ENCODE measurements around the gene CSNK1D.

Gene CSNK1D

GRCh38 chr17:82319619-82320062 is 46.1 kb upstream of the CSNK1D start:
- no peak for TF ChIP-seq CTCF (IDR thresholded peaks at IDR 0.05; ENCODE audit: low read depth, low read length, missing control alignments)
- no peak for DNase-seq (ENCODE audit: extremely low read depth, low read depth)
- no peak overlapping the region for H3K4me3 ChIP-seq (replicated peaks; ENCODE audit: low read depth, low read length)

- TF ChIP-seq CTCF (IDR thresholded peaks at IDR 0.05; ENCODE audit: low read depth, low read length, missing control alignments) = no peak
- no peak overlapping the region for H3K4me3 ChIP-seq (replicated peaks; ENCODE audit: low read depth, low read length)
- no peak for DNase-seq (ENCODE audit: extremely low read depth, low read depth)
Observed at GRCh38 chr17:82318772-82319606, 45.5 kb upstream of the CSNK1D start.

GRCh38 chr17:82318169-82318498 is 44.6 kb upstream of the CSNK1D start:
- H3K4me3 ChIP-seq (replicated peaks; ENCODE audit: low read depth, low read length) = no peak overlapping the region
- DNase-seq (ENCODE audit: extremely low read depth, low read depth) = no peak
- no peak for TF ChIP-seq CTCF (IDR thresholded peaks at IDR 0.05; ENCODE audit: low read depth, low read length, missing control alignments)

GRCh38 chr17:82317394-82318168 is 44.1 kb upstream of the CSNK1D start, which contains the start of gene CD7:
Gene CD7 (minus strand): TSS chr17:82317608. CDS start chr17:82317495, 113 bp downstream.
- no peak for TF ChIP-seq CTCF (IDR thresholded peaks at IDR 0.05; ENCODE audit: low read depth, low read length, missing control alignments)
- no peak within 1 kb of the TSS for H3K4me3 ChIP-seq (replicated peaks; ENCODE audit: low read depth, low read length)
- DNase-seq (ENCODE audit: extremely low read depth, low read depth) = no peak

GRCh38 chr17:82316651-82317393 is 43.3 kb upstream of the CSNK1D start:
- no peak overlapping the region for H3K4me3 ChIP-seq (replicated peaks; ENCODE audit: low read depth, low read length)
- no peak for DNase-seq (ENCODE audit: extremely low read depth, low read depth)
- TF ChIP-seq CTCF (IDR thresholded peaks at IDR 0.05; ENCODE audit: low read depth, low read length, missing control alignments) = no peak

- DNase-seq (ENCODE audit: extremely low read depth, low read depth) = no peak
- H3K4me3 ChIP-seq (replicated peaks; ENCODE audit: low read depth, low read length) = no peak overlapping the region
- TF ChIP-seq CTCF (IDR thresholded peaks at IDR 0.05; ENCODE audit: low read depth, low read length, missing control alignments) = no peak
Observed at GRCh38 chr17:82315703-82316358, 42.3 kb upstream of the CSNK1D start.
